ENCODE results near the gene NKIRAS2. TPM values are rescaled to one million over a fixed set of nuclear protein-coding genes. Genes with fewer than 3 reads are reported as not detected.
A peak's percentile ranks its signal among the peaks of the same experiment; 100 is the strongest.

NKIRAS2 gene
- total RNA-seq (2014; rRNA removed; shearing (Covaris generic); ENCODE audit: low replicate concordance), result 28.4 and 44.9 TPM in 2 replicates

- peak within 1 kb of the TSS; percentile 99 for H3K9ac ChIP-seq (ENCODE audit: low read length)
- H3K9me3 ChIP-seq (ENCODE audit: low read length), result no peaks in the 10 kb centered on the region
- peaks cover 49% of the 10 kb centered on the region for H3K4me1 ChIP-seq (ENCODE audit: low read length)
- H3K36me3 ChIP-seq (ENCODE audit: insufficient read depth, low read length), result peaks cover 19% of the 10 kb centered on the region; the same call in 1 of the 2 replicates
- H3K79me2 ChIP-seq (ENCODE audit: low read length), result peaks cover 57% of the 10 kb centered on the region
- H4K20me1 ChIP-seq (ENCODE audit: insufficient read depth, low read depth, low read length), result no peaks in the 10 kb centered on the region; the same call in 1 of the 2 replicates
- H3K9me2 ChIP-seq (replicated peaks; ENCODE audit: insufficient read depth, low read length), result 0 out of 2 replicates have a peak, but pooled peaks cover 5% of the 10 kb centered on the region
- H3K27me3 ChIP-seq (ENCODE audit: low read length), result no peaks in the 10 kb centered on the region
- H3K4me3 ChIP-seq (ENCODE audit: low read length), result peak within 1 kb of the TSS; percentile 99
- peak within 1 kb of the TSS; percentile 91 for H3K4me2 ChIP-seq (ENCODE audit: low read depth, low read length, poor library complexity, severe bottlenecking)
- peak within 1 kb of the TSS; percentile 95 for H2AFZ ChIP-seq (ENCODE audit: low read length)
- peak; percentile 97 for DNase-seq
- H3K27ac ChIP-seq (ENCODE audit: low read length), result peak within 1 kb of the TSS; percentile 55
Observed at GRCh38 chr17:42019509-42020404, at the start of gene NKIRAS2. TSS of gene NKIRAS2 (plus strand) at chr17:42020090. CDS start at chr17:42021578, 1,488 bp downstream.

GRCh38 chr17:41970901-41971331 is 49.0 kb upstream of the NKIRAS2 start:
- no peaks in the 10 kb centered on the region for H3K9me3 ChIP-seq (ENCODE audit: low read length)
- H3K79me2 ChIP-seq (ENCODE audit: low read length), result peaks cover 48% of the 10 kb centered on the region
- no peak overlapping the region for H3K4me3 ChIP-seq (ENCODE audit: low read length)
- H3K4me2 ChIP-seq (ENCODE audit: low read depth, low read length, poor library complexity, severe bottlenecking), result no peak overlapping the region
- H3K27me3 ChIP-seq (ENCODE audit: low read length), result no peaks in the 10 kb centered on the region
- H4K20me1 ChIP-seq (ENCODE audit: insufficient read depth, low read depth, low read length), result peaks cover 53% of the 10 kb centered on the region
- H3K4me1 ChIP-seq (ENCODE audit: low read length), result peaks cover 27% of the 10 kb centered on the region
- H3K9me2 ChIP-seq (replicated peaks; ENCODE audit: insufficient read depth, low read length), result no peaks in the 10 kb centered on the region
- no peak for DNase-seq
- H3K36me3 ChIP-seq (ENCODE audit: insufficient read depth, low read length), result peaks cover 41% of the 10 kb centered on the region
- no peak overlapping the region for H2AFZ ChIP-seq (ENCODE audit: low read length)
- no peak overlapping the region for H3K9ac ChIP-seq (ENCODE audit: low read length)
- no peak overlapping the region for H3K27ac ChIP-seq (ENCODE audit: low read length)

DNA sequence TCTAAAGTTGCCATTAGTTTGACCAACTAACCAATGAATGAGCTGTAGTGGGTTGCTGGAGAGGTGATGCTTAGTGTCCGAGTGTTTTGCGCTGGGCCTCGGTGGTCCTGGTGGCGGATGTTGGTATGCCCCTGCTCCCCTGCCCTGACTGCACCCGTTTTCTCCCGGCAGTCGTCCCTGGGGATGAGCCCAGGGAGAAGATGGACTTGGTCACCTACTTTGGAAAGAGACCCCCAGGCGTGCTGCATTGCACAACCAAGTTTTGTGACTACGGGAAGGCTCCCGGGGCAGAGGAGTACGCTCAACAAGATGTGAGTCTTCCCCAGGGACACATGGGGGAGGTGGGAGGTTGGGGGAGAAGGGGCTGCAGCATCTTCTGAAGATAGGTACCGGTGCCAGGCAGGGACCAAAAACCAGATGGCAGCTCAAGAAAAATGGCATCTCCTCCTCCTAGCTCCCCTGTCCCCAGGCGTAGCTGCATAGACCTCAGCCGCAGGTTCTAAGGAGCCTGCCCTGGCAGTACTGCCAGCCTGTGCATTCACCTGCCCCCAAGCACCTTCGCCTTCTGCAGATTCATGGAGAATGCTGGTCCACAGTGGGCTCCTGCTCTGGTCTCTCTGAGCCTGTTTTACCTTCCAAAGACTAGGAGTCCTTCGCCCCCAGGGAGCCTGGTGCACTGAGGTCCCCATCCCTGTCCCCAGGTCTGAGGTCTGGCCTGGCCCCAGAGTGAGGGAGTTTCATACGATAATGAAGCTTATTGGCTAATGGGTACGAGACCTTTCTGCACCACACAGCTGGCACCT is 48.0 kb upstream of the NKIRAS2 start:
- H3K9me3 ChIP-seq (ENCODE audit: low read length), result no peaks in the 10 kb centered on the region
- peaks cover 46% of the 10 kb centered on the region for H3K79me2 ChIP-seq (ENCODE audit: low read length)
- no peak overlapping the region for H3K4me3 ChIP-seq (ENCODE audit: low read length)
- no peak overlapping the region for H3K27ac ChIP-seq (ENCODE audit: low read length)
- no peaks in the 10 kb centered on the region for H3K9me2 ChIP-seq (replicated peaks; ENCODE audit: insufficient read depth, low read length)
- H3K4me2 ChIP-seq (ENCODE audit: low read depth, low read length, poor library complexity, severe bottlenecking), result no peak overlapping the region
- DNase-seq, result peak; percentile 38
- no peaks in the 10 kb centered on the region for H3K27me3 ChIP-seq (ENCODE audit: low read length)
- peaks cover 28% of the 10 kb centered on the region for H3K4me1 ChIP-seq (ENCODE audit: low read length)
- H2AFZ ChIP-seq (ENCODE audit: low read length), result no peak overlapping the region
- H3K36me3 ChIP-seq (ENCODE audit: insufficient read depth, low read length), result peaks cover 44% of the 10 kb centered on the region
- peaks cover 55% of the 10 kb centered on the region for H4K20me1 ChIP-seq (ENCODE audit: insufficient read depth, low read depth, low read length)
- H3K9ac ChIP-seq (ENCODE audit: low read length), result no peak overlapping the region

- Histone ChIP-seq H3K27me3 (ENCODE audit: low read length) (no peaks in the 10 kb centered on the region), H3K9ac (ENCODE audit: low read length) (no peak overlapping the region), H3K4me2 (ENCODE audit: low read depth, low read length, poor library complexity, severe bottlenecking) (no peak overlapping the region), H3K4me3 (ENCODE audit: low read length) (no peak overlapping the region), H3K9me2 (replicated peaks; ENCODE audit: insufficient read depth, low read length) (no peaks in the 10 kb centered on the region), H3K36me3 (ENCODE audit: insufficient read depth, low read length) (peaks cover 48% of the 10 kb centered on the region), H3K27ac (ENCODE audit: low read length) (peak overlapping the region; percentile 33; the same call in 1 of the 2 replicates), H3K9me3 (ENCODE audit: low read length) (no peaks in the 10 kb centered on the region), H2AFZ (ENCODE audit: low read length) (no peak overlapping the region), H3K4me1 (ENCODE audit: low read length) (peaks cover 30% of the 10 kb centered on the region), H3K79me2 (ENCODE audit: low read length) (peaks cover 37% of the 10 kb centered on the region), H4K20me1 (ENCODE audit: insufficient read depth, low read depth, low read length) (peaks cover 49% of the 10 kb centered on the region)
- DNase-seq, result no peak
Observed at GRCh38 chr17:41972571-41973407, 47.1 kb upstream of the NKIRAS2 start.

DNA sequence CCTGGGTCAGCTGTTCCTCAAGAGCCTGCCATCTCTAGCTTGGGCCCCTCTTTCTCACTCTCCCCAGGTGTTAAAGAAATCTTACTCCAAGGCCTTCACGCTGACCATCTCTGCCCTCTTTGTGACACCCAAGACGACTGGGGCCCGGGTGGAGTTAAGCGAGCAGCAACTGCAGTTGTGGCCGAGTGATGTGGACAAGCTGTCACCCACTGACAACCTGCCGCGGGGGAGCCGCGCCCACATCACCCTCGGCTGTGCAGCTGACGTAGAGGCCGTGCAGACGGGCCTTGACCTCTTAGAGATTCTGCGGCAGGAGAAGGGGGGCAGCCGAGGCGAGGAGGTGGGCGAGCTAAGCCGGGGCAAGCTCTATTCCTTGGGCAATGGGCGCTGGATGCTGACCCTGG is 46.5 kb upstream of the NKIRAS2 start:
- Histone ChIP-seq H3K79me2 (ENCODE audit: low read length) (peaks cover 31% of the 10 kb centered on the region), H4K20me1 (ENCODE audit: insufficient read depth, low read depth, low read length) (peaks cover 43% of the 10 kb centered on the region; the same call in 1 of the 2 replicates), H3K4me2 (ENCODE audit: low read depth, low read length, poor library complexity, severe bottlenecking) (no peak overlapping the region), H3K9ac (ENCODE audit: low read length) (no peak overlapping the region), H3K36me3 (ENCODE audit: insufficient read depth, low read length) (peaks cover 42% of the 10 kb centered on the region), H2AFZ (ENCODE audit: low read length) (no peak overlapping the region), H3K9me3 (ENCODE audit: low read length) (no peaks in the 10 kb centered on the region), H3K27me3 (ENCODE audit: low read length) (no peaks in the 10 kb centered on the region), H3K4me1 (ENCODE audit: low read length) (peaks cover 24% of the 10 kb centered on the region), H3K4me3 (ENCODE audit: low read length) (no peak overlapping the region), H3K9me2 (replicated peaks; ENCODE audit: insufficient read depth, low read length) (no peaks in the 10 kb centered on the region), H3K27ac (ENCODE audit: low read length) (no peak overlapping the region)
- DNase-seq, result no peak

- Histone ChIP-seq H3K79me2 (ENCODE audit: low read length) (peaks cover 25% of the 10 kb centered on the region), H3K4me1 (ENCODE audit: low read length) (peaks cover 22% of the 10 kb centered on the region), H3K36me3 (ENCODE audit: insufficient read depth, low read length) (peaks cover 36% of the 10 kb centered on the region), H3K9me3 (ENCODE audit: low read length) (no peaks in the 10 kb centered on the region), H3K4me3 (ENCODE audit: low read length) (no peak overlapping the region), H3K4me2 (ENCODE audit: low read depth, low read length, poor library complexity, severe bottlenecking) (no peak overlapping the region), H3K9me2 (replicated peaks; ENCODE audit: insufficient read depth, low read length) (no peaks in the 10 kb centered on the region), H3K9ac (ENCODE audit: low read length) (no peak overlapping the region), H3K27me3 (ENCODE audit: low read length) (no peaks in the 10 kb centered on the region), H4K20me1 (ENCODE audit: insufficient read depth, low read depth, low read length) (peaks cover 37% of the 10 kb centered on the region; the same call in 1 of the 2 replicates), H2AFZ (ENCODE audit: low read length) (no peak overlapping the region), H3K27ac (ENCODE audit: low read length) (no peak overlapping the region)
- no peak for DNase-seq
Observed at GRCh38 chr17:41974031-41974430, 45.9 kb upstream of the NKIRAS2 start.

DNA sequence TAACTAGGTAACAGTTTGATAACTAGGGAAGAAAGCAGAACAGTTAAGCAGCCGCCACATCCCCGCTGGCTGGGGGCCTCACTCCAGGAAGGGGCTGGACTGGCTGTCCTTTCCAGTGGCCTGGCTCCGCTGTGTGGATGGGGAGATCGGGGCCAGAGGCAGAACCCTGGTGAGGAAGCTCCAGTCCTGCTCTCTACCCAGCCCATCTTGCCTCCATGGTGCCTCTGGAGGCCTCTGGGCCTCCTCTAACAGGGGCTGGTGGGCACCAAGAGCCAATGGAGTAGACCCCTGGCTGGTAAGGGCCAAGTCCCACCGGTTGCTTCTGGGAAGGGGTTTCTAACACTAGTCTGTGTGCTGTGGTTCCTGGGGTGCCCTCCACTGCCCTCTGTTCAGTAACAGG is 45.2 kb upstream of the NKIRAS2 start:
- DNase-seq, result no peak
- H4K20me1 ChIP-seq (ENCODE audit: insufficient read depth, low read depth, low read length), result peaks cover 34% of the 10 kb centered on the region; the same call in 1 of the 2 replicates

More for the DNA sequence above, 45.2 kb upstream of the NKIRAS2 start:
- peak overlapping the region; percentile 86 for H3K27ac ChIP-seq (ENCODE audit: low read length)
- peaks cover 21% of the 10 kb centered on the region for H3K79me2 ChIP-seq (ENCODE audit: low read length)
- no peak overlapping the region for H3K9ac ChIP-seq (ENCODE audit: low read length)
- no peak overlapping the region for H2AFZ ChIP-seq (ENCODE audit: low read length)
- no peak overlapping the region for H3K4me3 ChIP-seq (ENCODE audit: low read length)
- H3K36me3 ChIP-seq (ENCODE audit: insufficient read depth, low read length), result peaks cover 33% of the 10 kb centered on the region
- peaks cover 22% of the 10 kb centered on the region for H3K4me1 ChIP-seq (ENCODE audit: low read length)
- no peak overlapping the region for H3K4me2 ChIP-seq (ENCODE audit: low read depth, low read length, poor library complexity, severe bottlenecking)
- no peaks in the 10 kb centered on the region for H3K9me2 ChIP-seq (replicated peaks; ENCODE audit: insufficient read depth, low read length)
- no peaks in the 10 kb centered on the region for H3K27me3 ChIP-seq (ENCODE audit: low read length)
- no peaks in the 10 kb centered on the region for H3K9me3 ChIP-seq (ENCODE audit: low read length)

Data from Karpas-422 (cell line).